ENCODE results near the gene TM9SF4. TPM values are rescaled to one million over a fixed set of nuclear protein-coding genes. Genes with fewer than 3 reads are reported as not detected.
"Not testable (repeated sequence)": the region's sequence is repeated elsewhere in the genome, so short reads cannot be mapped to it uniquely, and the experiment has no call there.

Gene TM9SF4
- total RNA-seq, 1 experiment from 2014 or later: 67.8 TPM

DNA sequence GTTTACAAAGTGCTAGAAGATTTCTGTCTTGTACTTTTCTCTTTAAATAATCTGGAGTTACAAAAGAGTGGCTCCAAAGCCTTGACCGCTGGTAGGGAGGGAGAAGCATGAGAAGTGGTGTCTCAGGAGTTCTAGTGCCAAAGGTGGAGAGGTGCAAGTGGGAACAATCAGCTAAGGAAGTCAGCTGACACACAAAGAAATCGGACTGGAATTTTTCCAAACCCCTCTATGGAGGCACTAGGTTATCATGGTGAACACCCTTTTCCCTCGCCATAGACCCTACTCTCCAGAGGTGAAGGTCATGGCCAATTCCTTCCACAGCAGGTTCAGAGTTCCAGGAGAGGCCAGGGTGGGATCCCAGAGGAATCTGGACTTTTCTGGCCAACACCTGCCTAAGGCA lies 83.2 kb downstream of the TM9SF4 start:
- no peaks in the 10 kb centered on the region for H3K9me2 ChIP-seq (ENCODE audit: insufficient read depth)
- H3K79me2 ChIP-seq (ENCODE audit: low read depth): no peaks in the 10 kb centered on the region
- H3K4me1 ChIP-seq (replicated peaks; ENCODE audit: insufficient read depth): no peaks in the 10 kb centered on the region
- peaks cover 8% of the 10 kb centered on the region; the same call in 1 of the 2 replicates for H3F3A ChIP-seq (ENCODE audit: insufficient read depth, low read depth)
- POLR2A ChIA-PET (ENCODE audit: unreplicated experiment): no interaction called here
- H3K27ac ChIP-seq: no peak overlapping the region
- H3K4me2 ChIP-seq: no peak overlapping the region
- TF ChIP-seq, protein P1, sequence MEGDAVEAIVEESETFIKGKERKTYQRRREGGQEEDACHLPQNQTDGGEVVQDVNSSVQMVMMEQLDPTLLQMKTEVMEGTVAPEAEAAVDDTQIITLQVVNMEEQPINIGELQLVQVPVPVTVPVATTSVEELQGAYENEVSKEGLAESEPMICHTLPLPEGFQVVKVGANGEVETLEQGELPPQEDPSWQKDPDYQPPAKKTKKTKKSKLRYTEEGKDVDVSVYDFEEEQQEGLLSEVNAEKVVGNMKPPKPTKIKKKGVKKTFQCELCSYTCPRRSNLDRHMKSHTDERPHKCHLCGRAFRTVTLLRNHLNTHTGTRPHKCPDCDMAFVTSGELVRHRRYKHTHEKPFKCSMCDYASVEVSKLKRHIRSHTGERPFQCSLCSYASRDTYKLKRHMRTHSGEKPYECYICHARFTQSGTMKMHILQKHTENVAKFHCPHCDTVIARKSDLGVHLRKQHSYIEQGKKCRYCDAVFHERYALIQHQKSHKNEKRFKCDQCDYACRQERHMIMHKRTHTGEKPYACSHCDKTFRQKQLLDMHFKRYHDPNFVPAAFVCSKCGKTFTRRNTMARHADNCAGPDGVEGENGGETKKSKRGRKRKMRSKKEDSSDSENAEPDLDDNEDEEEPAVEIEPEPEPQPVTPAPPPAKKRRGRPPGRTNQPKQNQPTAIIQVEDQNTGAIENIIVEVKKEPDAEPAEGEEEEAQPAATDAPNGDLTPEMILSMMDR (conservative IDR thresholded peaks at IDR 0.05): no peak
- TF ChIP-seq EZH2 (IDR thresholded peaks at IDR 0.05; ENCODE audit: low read depth): no peak
- DNase-seq: no peak
- BruUV-seq (replicated peaks): no TSS peak
- intact Hi-C loops (cut with micrococcal nuclease; ENCODE audit: unreplicated experiment): no loop called here
- H3K27me3 ChIP-seq (ENCODE audit: insufficient read depth, low read depth): no peaks in the 10 kb centered on the region
- peaks cover 8% of the 10 kb centered on the region; the same call in 1 of the 2 replicates for H4K20me1 ChIP-seq (ENCODE audit: insufficient read depth)
- no peak overlapping the region for H2AFZ ChIP-seq
- CTCF ChIA-PET: no interaction called here
- no peaks in the 10 kb centered on the region for H3K9me3 ChIP-seq (ENCODE audit: insufficient read depth, low read depth)
- H3K36me3 ChIP-seq (ENCODE audit: low read depth): peaks cover 4% of the 10 kb centered on the region; the same call in 1 of the 2 replicates
- no peak overlapping the region for H3K4me3 ChIP-seq

DNA sequence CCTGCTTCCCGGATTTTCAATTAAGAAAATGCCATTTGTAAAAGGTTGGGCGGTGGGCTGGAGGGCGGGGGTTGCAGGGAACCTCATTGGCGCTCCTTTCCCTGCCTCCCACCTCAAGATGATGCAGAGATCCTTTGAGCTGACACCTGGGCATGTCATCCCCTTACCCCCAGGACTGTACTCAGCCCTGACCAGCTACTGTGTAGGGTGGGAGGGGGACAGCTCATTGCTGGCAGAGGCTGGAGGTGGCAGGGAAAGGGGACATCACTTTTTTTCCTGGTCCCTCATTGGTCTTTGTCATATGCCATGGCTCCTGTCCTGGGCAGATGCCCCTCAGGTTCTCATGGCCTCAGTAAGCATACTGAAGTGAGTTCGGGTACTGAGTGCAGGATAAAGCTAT lies 83.8 kb downstream of the TM9SF4 start:
- H3K9me3 ChIP-seq (ENCODE audit: insufficient read depth, low read depth); H3K9me2 ChIP-seq (ENCODE audit: insufficient read depth); H3F3A ChIP-seq (ENCODE audit: insufficient read depth, low read depth); H3K27ac ChIP-seq; H3K4me3 ChIP-seq; H4K20me1 ChIP-seq (ENCODE audit: insufficient read depth); H3K4me2 ChIP-seq; H2AFZ ChIP-seq; BruUV-seq (replicated peaks); DNase-seq; intact Hi-C loops (cut with micrococcal nuclease; ENCODE audit: unreplicated experiment); H3K79me2 ChIP-seq (ENCODE audit: low read depth); H3K36me3 ChIP-seq (ENCODE audit: low read depth); POLR2A ChIA-PET (ENCODE audit: unreplicated experiment); H3K4me1 ChIP-seq (replicated peaks; ENCODE audit: insufficient read depth); H3K27me3 ChIP-seq (ENCODE audit: insufficient read depth, low read depth): not testable (repeated sequence)
- CTCF ChIA-PET: interaction anchor here (0.7 kb wide), 1 partner anchor 234 kb away, joined by 4 read pairs; no protein-coding TSS in a partner anchor

DNA sequence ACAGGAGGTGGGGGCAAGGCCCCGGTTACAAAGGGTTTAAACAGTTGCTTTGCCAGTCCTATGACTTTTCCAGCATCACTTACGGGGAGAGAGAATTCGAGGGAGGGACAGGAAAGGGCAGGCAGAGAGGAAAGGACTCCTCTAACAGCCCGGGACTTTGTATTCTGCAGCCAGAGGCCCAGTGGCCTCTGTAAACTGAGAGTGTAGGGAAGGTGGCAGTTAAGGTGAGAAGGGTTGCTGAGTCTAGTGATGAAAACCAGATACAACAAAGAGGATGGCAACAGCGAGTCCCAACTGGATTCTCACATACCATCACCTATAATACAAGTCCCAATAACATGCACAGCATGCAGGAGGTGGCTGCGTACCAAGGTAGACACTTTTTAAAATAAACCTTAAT lies 84.5 kb downstream of the TM9SF4 start:
- Histone ChIP-seq H3F3A (ENCODE audit: insufficient read depth, low read depth) (peaks cover 8% of the 10 kb centered on the region; the same call in 1 of the 2 replicates), H3K36me3 (ENCODE audit: low read depth) (peaks cover 4% of the 10 kb centered on the region; the same call in 1 of the 2 replicates), H3K4me1 (replicated peaks; ENCODE audit: insufficient read depth) (no peaks in the 10 kb centered on the region), H3K4me3 (no peak overlapping the region), H4K20me1 (ENCODE audit: insufficient read depth) (peaks cover 15% of the 10 kb centered on the region), H3K79me2 (ENCODE audit: low read depth) (0 out of 2 replicates have a peak, but pooled peaks cover under 1% of the 10 kb centered on the region), H2AFZ (no peak overlapping the region), H3K27me3 (ENCODE audit: insufficient read depth, low read depth) (no peaks in the 10 kb centered on the region), H3K27ac (no peak overlapping the region), H3K9me3 (ENCODE audit: insufficient read depth, low read depth) (no peaks in the 10 kb centered on the region), H3K9me2 (ENCODE audit: insufficient read depth) (no peaks in the 10 kb centered on the region), H3K4me2 (no peak overlapping the region)
- intact Hi-C loops (cut with micrococcal nuclease; ENCODE audit: unreplicated experiment): no loop called here
- no TSS peak for BruUV-seq (replicated peaks)
- CTCF ChIA-PET: no interaction called here
- POLR2A ChIA-PET (ENCODE audit: unreplicated experiment): no interaction called here
- DNase-seq: no peak
- TF ChIP-seq EZH2 (IDR thresholded peaks at IDR 0.05; ENCODE audit: low read depth): no peak
- TF ChIP-seq, protein P1 (conservative IDR thresholded peaks at IDR 0.05): no peak

DNA sequence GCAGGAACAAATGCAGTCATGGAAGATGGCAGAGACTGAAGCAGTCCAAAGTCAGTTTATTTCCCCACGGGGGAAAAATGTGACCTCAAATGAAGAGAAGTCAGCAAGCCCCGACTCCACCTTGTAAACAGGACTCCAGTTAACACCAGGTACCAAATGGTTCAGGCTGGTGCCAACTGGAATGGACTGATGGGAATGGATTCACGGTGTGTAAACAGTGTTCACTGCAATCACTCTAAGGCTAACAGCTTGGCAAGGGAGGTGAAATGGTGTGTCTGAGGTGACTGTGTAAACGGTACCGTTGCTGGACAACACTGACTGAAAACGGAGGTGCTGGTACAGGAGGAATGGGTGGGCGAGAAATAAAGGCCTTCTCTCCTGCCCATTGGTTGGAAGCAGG lies 86.1 kb downstream of the TM9SF4 start:
- no peak overlapping the region for H3K27ac ChIP-seq
- H3K4me3 ChIP-seq: no peak overlapping the region
- no TSS peak for BruUV-seq (replicated peaks)
- H3K9me2 ChIP-seq (ENCODE audit: insufficient read depth): no peaks in the 10 kb centered on the region
- H3K79me2 ChIP-seq (ENCODE audit: low read depth): 0 out of 2 replicates have a peak, but pooled peaks cover 3% of the 10 kb centered on the region
- peaks cover 13% of the 10 kb centered on the region; the same call in 1 of the 2 replicates for H3F3A ChIP-seq (ENCODE audit: insufficient read depth, low read depth)
- H4K20me1 ChIP-seq (ENCODE audit: insufficient read depth): peaks cover 25% of the 10 kb centered on the region
- H2AFZ ChIP-seq: no peak overlapping the region
- no peaks in the 10 kb centered on the region for H3K4me1 ChIP-seq (replicated peaks; ENCODE audit: insufficient read depth)
- no peaks in the 10 kb centered on the region for H3K9me3 ChIP-seq (ENCODE audit: insufficient read depth, low read depth)
- ChIA-PET POLR2A (ENCODE audit: unreplicated experiment) (no interaction called here), CTCF (no interaction called here)
- H3K36me3 ChIP-seq (ENCODE audit: low read depth): peaks cover 9% of the 10 kb centered on the region; the same call in 1 of the 2 replicates
- DNase-seq: no peak
- H3K27me3 ChIP-seq (ENCODE audit: insufficient read depth, low read depth): no peaks in the 10 kb centered on the region
- TF ChIP-seq EZH2 (IDR thresholded peaks at IDR 0.05; ENCODE audit: low read depth): no peak
- TF ChIP-seq, protein P1 (conservative IDR thresholded peaks at IDR 0.05): no peak
- no peak overlapping the region for H3K4me2 ChIP-seq
- intact Hi-C loops (cut with micrococcal nuclease; ENCODE audit: unreplicated experiment): no loop called here

DNA sequence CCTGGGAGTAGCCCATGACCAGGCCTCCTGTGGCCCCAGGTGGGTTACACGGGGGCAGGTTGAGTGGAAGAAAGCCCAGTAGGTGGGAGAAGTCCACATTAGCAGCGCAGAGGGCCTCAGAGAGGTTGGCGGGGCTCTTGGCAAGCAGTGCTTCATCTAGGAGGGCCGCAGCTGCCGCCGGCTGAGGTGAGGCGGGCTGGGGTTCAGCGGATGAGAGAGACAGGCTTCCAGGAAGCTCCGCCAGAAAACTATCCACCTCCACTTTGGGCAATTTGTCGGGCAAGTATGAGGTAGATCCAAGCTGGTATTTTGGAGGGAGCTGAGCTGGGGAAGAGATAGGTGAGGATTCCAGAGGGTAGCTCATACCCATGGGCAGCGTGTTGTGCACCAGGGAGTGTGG lies 87.1 kb downstream of the TM9SF4 start:
- H3K4me3 ChIP-seq; H3K79me2 ChIP-seq (ENCODE audit: low read depth); H2AFZ ChIP-seq; H3K27me3 ChIP-seq (ENCODE audit: insufficient read depth, low read depth); H3K9me2 ChIP-seq (ENCODE audit: insufficient read depth); POLR2A ChIA-PET (ENCODE audit: unreplicated experiment); H3K27ac ChIP-seq; H3K9me3 ChIP-seq (ENCODE audit: insufficient read depth, low read depth); H3K4me2 ChIP-seq; DNase-seq; H3K4me1 ChIP-seq (replicated peaks; ENCODE audit: insufficient read depth); BruUV-seq (replicated peaks); intact Hi-C loops (cut with micrococcal nuclease; ENCODE audit: unreplicated experiment): not testable (repeated sequence)
- H4K20me1 ChIP-seq (ENCODE audit: insufficient read depth): peaks cover 35% of the 10 kb centered on the region
- H3K36me3 ChIP-seq (ENCODE audit: low read depth): peaks cover 14% of the 10 kb centered on the region; the same call in 1 of the 2 replicates
- CTCF ChIA-PET: interaction anchor here (0.6 kb wide), 1 partner anchor 157 kb away, joined by 4 read pairs; no protein-coding TSS in a partner anchor
- H3F3A ChIP-seq (ENCODE audit: insufficient read depth, low read depth): peaks cover 13% of the 10 kb centered on the region; the same call in 1 of the 2 replicates
